GM19468 (cell line): Measurements from ENCODE around the gene CCDC134.
A peak's percentile ranks its signal among the peaks of the same experiment; 100 is the strongest.
"Not testable (repeated sequence)": the region's sequence is repeated elsewhere in the genome, so short reads cannot be mapped to it uniquely, and the experiment has no call there.

Experiments
- ATAC-seq: cut with Tn5 transposase; IDR thresholded peaks from one replicate; pipeline ENCODE4 v1.9.1; 2021; ENCODE audit warnings: mild to moderate bottlenecking, moderate library complexity, moderate number of reproducible peaks; ENCODE audit not compliant: unreplicated experiment; ENCODE audit errors: extremely low read depth

CCDC134 gene

DNA sequence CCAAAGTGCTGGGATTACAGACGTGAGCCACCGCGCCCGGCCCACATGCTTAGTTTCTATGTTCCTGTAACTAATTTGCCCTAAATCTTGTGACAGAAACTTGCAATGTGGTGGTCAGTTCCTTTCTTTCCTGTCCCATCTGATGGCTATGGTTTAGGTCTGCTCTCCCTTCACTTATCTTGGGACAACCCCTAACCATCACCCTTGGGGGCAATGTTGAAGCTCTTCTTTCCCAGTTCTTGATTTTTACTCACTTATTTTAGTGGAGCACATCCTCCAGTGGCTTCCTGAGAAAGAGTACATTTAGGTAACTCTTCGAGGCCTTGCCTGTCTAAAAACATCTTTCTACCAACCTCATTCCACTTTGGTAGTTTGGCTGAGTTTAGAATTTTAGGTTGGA is 39.7 kb downstream of the CCDC134 start:
- ATAC-seq = no peak

DNA sequence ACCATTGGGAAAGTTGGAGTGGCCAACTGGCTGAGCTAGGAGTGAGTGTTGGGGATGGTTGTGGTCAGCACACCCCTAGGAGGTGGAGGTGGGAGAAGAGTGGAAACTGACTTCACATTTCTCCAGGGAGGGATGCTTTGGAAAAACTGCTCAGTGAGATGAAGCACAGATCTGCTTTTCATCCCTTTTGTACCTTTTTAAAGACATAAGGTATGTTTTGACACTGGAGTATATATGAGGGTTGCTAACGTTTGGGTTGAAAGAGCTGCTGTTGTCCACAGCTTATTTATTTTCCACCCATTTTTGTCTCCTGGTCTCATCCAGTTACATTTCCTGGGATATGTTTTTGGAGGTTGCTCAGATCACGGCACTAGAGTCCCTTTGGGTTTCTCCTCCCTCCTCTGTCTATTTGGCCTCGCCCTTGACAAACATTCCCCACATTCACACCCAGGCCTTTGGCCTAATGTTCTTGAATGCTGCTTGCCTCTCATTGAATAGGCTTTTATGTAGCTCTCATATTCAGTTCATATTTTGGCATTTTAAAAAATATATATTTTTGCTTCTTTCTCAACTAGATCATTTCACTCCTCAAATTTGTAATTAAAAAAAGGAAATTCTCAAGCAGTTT is 40.7 kb downstream of the CCDC134 start:
- ATAC-seq = no peak

GRCh38 chr22:41842996-41843970 is 42.8 kb downstream of the CCDC134 start:
- no peak for ATAC-seq

DNA sequence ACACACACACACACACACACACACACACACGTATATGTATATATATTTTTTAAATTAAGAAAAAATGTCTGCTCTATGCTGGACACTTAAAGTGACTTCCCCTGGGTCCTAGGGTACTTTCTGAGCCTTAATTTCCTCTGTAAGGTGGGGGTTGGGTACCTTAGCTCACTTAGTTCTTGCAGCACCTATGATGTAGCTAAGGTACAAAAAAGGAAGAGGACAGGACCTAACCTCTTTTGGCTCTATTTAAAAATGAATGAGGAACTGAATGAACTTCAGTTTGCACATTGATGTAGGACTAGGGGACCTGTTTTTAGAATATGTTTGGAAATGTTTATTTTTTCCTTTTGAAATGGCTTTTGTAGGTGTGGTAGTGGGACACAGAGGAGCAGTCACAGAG is 43.6 kb downstream of the CCDC134 start:
- ATAC-seq = no peak

DNA sequence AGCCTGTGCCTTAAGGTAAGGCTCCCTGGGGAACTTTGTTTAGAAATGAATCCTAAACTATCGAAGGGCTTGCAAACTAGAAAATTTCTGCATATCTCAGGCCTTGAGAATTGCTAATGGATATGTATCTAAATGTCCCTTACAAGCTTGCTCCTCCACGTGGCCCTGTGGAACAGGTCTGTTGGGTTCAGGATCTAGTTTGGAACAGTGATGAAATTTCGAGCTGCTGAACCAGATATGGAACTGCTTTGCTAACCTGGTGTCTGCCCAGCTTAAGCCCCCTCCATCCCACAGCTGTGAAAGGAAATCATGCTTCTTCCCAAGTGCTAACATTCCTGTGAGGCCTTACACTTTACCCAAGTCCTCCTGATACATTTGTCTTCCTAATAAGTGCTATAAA is 44.0 kb downstream of the CCDC134 start:
- no peak for ATAC-seq

DNA sequence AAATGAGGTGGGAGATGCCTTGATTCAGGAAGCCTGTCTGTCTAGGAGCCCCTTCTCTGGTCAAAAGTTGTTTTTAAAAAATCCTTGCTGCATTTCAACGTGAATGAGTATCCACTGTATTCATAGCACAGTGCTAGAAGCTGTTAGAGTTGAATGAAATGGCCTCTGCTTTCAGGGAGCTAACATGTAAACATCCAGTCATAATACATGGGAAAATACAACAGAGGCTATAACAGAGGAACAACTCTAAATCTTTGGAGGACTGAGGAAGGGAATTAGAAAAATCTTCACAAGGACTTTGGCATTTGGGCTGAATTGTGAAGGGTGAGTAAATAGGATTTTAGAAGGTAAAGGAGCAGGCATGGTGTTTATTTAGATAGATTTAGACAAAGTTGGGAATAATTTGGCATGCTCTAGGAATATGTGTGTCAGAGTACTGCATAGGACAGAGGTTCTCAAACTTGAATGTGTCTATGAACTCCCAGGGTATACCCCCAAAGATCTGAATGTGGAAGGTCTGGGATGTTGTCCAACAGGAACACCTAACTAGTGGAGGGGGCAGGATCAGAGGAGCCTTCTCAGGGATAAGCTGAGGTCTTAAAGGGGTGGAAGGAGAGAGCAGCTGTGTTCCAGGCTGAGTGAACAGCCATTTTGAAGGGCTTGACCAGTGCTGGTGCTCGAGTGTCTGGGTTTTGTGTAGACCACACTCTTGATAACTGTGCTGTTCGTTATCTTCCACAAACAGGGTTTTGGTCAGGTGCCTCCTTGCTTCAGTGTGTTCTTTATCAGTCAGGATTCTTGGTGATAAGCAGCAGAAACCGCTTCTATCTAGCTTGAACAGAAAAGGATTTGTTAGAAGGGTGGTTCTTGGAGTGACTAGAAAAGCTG is 45.1 kb downstream of the CCDC134 start:
- no peak for ATAC-seq

- no peak for ATAC-seq
These were observed 45.9 kb downstream of the CCDC134 start for GRCh38 chr22:41846268-41846987.

GRCh38 chr22:41847300-41847699 is 46.8 kb downstream of the CCDC134 start:
- ATAC-seq = no peak

DNA sequence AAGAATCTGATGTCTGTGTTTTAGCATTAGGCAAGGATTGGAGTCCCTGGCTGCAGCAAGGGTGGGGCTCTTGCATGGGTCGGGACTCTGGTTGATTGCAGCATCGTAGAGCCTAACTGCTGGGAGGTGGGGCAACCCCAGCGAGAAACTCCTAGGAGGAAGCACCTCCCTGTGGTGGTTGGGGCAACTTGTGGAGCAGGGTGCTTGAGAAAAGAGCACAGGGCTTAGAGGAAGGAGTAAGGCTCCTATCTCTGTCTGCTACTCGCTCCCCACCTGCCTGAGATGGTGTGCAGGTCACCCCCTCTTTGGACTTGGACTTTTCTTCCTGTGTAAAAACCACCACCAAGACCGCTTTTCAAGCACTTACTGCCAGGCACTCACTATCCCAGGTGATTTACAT is 48.0 kb downstream of the CCDC134 start:
- no peak for ATAC-seq

DNA sequence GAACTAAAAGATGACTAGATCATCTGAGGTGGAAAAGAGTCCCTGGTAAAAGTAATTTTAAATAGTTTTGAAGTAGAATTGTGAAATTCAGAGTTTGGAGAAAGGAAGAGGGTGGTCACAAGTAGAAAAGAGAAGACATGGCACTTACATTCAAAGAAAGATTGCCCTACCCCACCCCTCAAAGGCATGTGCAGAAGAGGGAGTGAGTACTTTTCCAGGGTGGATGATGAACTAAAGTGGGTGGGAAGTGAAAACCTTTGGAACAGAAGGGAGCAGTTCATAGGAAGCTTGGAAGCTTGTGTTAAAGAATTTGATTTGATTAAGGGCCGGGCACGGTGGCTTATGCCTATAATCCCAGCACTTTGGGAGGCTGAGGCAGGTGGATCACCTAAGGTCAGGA is 56.0 kb downstream of the CCDC134 start:
- no peak for ATAC-seq

- ATAC-seq = no peak
These were observed 56.8 kb downstream of the CCDC134 start for GRCh38 chr22:41857155-41857859.

DNA sequence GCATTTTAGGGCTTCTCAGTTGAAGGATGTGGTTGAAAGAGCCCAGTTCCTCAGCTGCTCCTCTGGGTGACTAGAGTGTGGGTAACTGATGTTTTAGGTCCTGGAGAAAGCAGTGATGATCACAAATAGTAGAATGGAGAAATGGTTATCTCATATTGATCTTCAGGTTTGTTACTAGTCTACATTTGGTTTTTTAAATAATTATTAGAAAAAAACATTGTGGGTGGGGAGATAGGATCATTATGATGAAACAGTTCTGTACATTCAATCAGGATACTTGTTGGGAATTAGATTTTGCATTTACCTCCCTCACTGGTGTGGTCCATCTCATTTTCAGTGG is 57.4 kb downstream of the CCDC134 start:
- ATAC-seq = no peak

DNA sequence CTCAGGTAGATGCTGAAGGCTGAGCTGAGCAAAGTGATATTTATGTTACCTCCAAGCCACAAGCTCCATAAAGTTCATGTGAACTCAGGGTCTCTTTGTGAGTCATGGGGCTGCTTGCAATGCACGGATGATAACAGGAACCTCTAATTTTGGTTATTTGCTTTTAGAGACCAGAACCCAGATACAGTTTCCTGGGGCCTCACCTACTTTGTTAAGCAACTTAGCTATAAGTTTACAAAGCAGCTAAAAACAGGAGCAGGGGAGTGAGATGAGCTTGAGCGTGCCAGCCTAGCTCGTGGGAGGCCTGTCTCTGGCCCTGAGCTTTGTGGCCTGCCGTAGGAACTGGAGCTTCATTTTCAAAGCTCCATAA is 61.7 kb downstream of the CCDC134 start:
- no peak for ATAC-seq

GRCh38 chr22:41862530-41863266 is 62.2 kb downstream of the CCDC134 start:
- ATAC-seq = peak; percentile 72

DNA sequence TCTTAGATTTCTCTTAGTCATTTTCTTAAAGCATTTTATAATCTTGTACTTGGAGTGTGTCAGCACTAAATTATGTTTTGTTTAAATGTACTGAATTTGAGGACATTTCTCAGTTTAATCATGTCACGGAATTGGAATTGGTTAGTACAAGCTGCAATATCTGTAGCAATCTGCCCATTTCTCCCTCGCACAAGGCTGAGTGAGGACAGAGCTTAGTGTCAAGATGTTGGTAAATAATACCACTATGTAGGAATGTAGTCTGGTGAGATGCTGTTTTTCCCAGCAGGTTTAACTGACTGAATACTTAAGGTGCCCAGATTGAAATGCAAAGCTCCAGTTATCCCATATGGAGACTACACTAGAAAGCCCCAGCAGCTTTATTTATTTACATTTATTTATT is 63.0 kb downstream of the CCDC134 start:
- ATAC-seq = no peak

- ATAC-seq = no peak
These were observed 68.1 kb downstream of the CCDC134 start for GRCh38 chr22:41868556-41868955.

DNA sequence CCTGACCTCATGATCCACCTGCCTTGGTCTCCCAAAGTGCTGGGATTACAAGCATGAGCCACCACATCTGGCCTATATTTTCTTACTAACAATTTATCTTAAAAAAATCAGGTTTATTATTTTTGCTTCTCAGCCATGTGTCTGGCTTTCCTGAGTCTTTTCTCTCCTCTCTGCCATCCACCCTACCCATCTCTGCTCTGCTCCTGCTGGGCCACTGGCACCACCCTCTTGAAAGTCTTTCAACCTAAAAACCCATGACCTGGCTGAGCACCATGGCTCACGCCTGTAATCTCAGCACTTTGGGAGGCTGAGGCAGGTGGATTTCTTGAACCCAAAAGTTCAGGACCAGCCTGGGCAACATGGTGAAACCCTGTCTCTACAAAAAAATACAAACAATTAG is 69.6 kb downstream of the CCDC134 start:
- ATAC-seq = not testable (repeated sequence)

DNA sequence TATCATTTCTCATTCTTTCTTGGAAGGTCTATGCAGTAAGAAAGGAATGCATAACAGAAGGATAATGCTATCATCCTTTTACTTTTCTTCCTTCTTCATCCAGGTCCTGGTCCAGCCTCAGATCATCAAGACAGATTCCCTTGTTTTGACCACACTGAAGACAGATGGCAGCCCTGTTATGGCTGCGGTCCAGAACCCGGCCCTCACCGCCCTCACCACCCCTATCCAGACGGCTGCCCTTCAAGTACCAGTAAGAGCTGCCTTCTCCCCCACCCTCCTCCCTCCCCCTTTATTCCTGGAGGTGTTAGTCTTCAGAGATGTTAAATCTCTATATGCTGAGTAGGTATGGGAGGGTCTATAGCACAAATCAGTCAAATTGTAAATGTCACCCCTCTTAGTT is 70.3 kb downstream of the CCDC134 start:
- no peak for ATAC-seq

GRCh38 chr22:41873391-41873790 is 72.9 kb downstream of the CCDC134 start:
- no peak for ATAC-seq
